H1 (cell line): ENCODE measurements around the gene CAMK2D. TPM values are rescaled to one million over a fixed set of nuclear protein-coding genes. Genes with fewer than 3 reads are reported as not detected.

ENCODE experiments used
- CTCF ChIA-PET: fragments of 300-600 bp; sonication (Branson Sonifier 250); formaldehyde crosslinking; loops from one replicate; lab custom pipeline; 2021; ENCODE audit not compliant: partially characterized antibody; lab: Charles Lee
- POLR2A ChIA-PET: fragments of 300-600 bp; sonication (Branson Sonifier 250); formaldehyde crosslinking; loops from one replicate; lab custom pipeline; 2021; ENCODE audit warnings: inconsistent platforms; ENCODE audit not compliant: partially characterized antibody; lab: Charles Lee
- DNase-seq, 2 experiments: peaks; one replicate each; pipeline versions ENCODE4 v3.0.0 to v3.0.0-alpha.2; 2010 to 2022; ENCODE audit warnings: low spot score in 2 of 2, low read depth in 1 of 2, mixed read lengths in 1 of 2
- FAIRE-seq: peaks from 2 replicates; lab custom pipeline; 2011; peaks lifted over from hg19 to GRCh38; lab: Jason Lieb, UNC
- H2AFZ ChIP-seq: 2 replicates; pipeline ENCODE4 v1.8.1; 2012; ENCODE audit warnings: low read length, inconsistent platforms
- H2AK5ac ChIP-seq: 2 replicates; pipeline ENCODE4 v1.6.1; 2013; ENCODE audit warnings: low read depth, low read length
- H2BK120ac ChIP-seq: replicated peaks from 2 replicates; pipeline ENCODE3; 2013; ENCODE audit warnings: low read depth, low read length, inconsistent platforms
- H2BK12ac ChIP-seq: 2 replicates; pipeline ENCODE4 v1.6.1; 2013; ENCODE audit warnings: low read depth, low read length
- H2BK15ac ChIP-seq: 2 replicates; pipeline ENCODE4 v1.6.1; 2013; ENCODE audit warnings: low read length
- H2BK20ac ChIP-seq: 2 replicates; pipeline ENCODE4 v1.6.1; 2013; ENCODE audit warnings: low read length
- H2BK5ac ChIP-seq: 2 replicates; pipeline ENCODE4 v1.6.1; 2013; ENCODE audit warnings: low read depth, low read length
- H3K14ac ChIP-seq: 2 replicates; pipeline ENCODE4 v1.6.1; 2013; ENCODE audit warnings: inconsistent platforms; ENCODE audit not compliant: insufficient read length
- H3K18ac ChIP-seq: 2 replicates; pipeline ENCODE4 v1.6.1; 2013; ENCODE audit warnings: low read length; ENCODE audit errors: extremely low read depth
- H3K23ac ChIP-seq: 2 replicates; pipeline ENCODE4 v1.6.1; 2013; ENCODE audit warnings: inconsistent platforms; ENCODE audit not compliant: insufficient read length
- H3K23me2 ChIP-seq: 2 replicates; pipeline ENCODE4 v1.6.1; 2013; ENCODE audit warnings: low read depth, low read length
- H3K27ac ChIP-seq: 2 replicates; pipeline ENCODE4 v1.6.1; 2011; ENCODE audit warnings: low read depth, low read length, inconsistent platforms
- H3K27me3 ChIP-seq, 4 experiments: replicated peaks in 1 of 4; 1 replicate in 1 of 4; 2 replicates in 3 of 4; pipeline versions ENCODE4 v1.6.1 to v1.8.1; 2011 to 2013; ENCODE audit warnings: low read length in 3 of 4, mild to moderate bottlenecking in 3 of 4, inconsistent platforms in 2 of 4, mixed read lengths in 2 of 4, moderate library complexity in 1 of 4; ENCODE audit not compliant: control insufficient read depth in 3 of 4, insufficient read depth in 3 of 4; ENCODE audit errors: extremely low read depth in 1 of 4
- H3K36me3 ChIP-seq, 4 experiments: 2 replicates each; pipeline versions ENCODE4 v1.6.1 to v1.8.1; 2011 to 2013; ENCODE audit warnings: mild to moderate bottlenecking in 4 of 4, low read length in 3 of 4, moderate library complexity in 2 of 4, control low read depth in 1 of 4, inconsistent platforms in 1 of 4; ENCODE audit not compliant: insufficient read depth in 4 of 4, control insufficient read depth in 2 of 4
- H3K4ac ChIP-seq: replicated peaks from 2 replicates; pipeline ENCODE3; 2013; ENCODE audit warnings: low read length, low read depth, mixed read lengths, inconsistent platforms; ENCODE audit not compliant: insufficient read length
- H3K4me1 ChIP-seq, 4 experiments: replicated peaks in 1 of 4; 1 replicate in 1 of 4; 2 replicates in 3 of 4; pipeline versions ENCODE4 v1.6.1 to v1.8.1; 2011 to 2013; ENCODE audit warnings: low read length in 3 of 4, inconsistent platforms in 2 of 4, mixed read lengths in 1 of 4; ENCODE audit not compliant: insufficient read depth in 4 of 4, control insufficient read depth in 3 of 4
- H3K4me2 ChIP-seq, 2 experiments: 2 replicates each; pipeline versions ENCODE4 v1.6.1 to v1.8.1; 2011 to 2013; ENCODE audit warnings: low read depth in 2 of 2, low read length in 2 of 2, control low read depth in 1 of 2, inconsistent platforms in 1 of 2, mild to moderate bottlenecking in 1 of 2; ENCODE audit not compliant: insufficient read depth in 1 of 2
- H3K4me3 ChIP-seq, 4 experiments: fragments of 200-600, 300-600 bp in 1 of 4; sonication (generic), shearing (Covaris generic), sonication (Bioruptor Twin) in 1 of 4; 2 replicates each; pipeline versions ENCODE4 v1.5.1 to v1.8.1; 2011 to 2016; ENCODE audit warnings: low read length in 4 of 4, low read depth in 3 of 4, control low read depth in 2 of 4, inconsistent platforms in 2 of 4, mild to moderate bottlenecking in 2 of 4, mixed read lengths in 1 of 4, moderate library complexity in 1 of 4; ENCODE audit not compliant: insufficient read depth in 2 of 4; ENCODE audit errors: extremely low read depth in 1 of 4
- H3K56ac ChIP-seq: replicated peaks from 2 replicates; pipeline ENCODE3; 2013; ENCODE audit warnings: low read depth, mild to moderate bottlenecking, mixed read lengths, low read length, inconsistent platforms; ENCODE audit not compliant: insufficient read length
- H3K79me1 ChIP-seq: 2 replicates; pipeline ENCODE4 v1.6.1; 2013; ENCODE audit warnings: low read depth, low read length, control low read depth
- H3K79me2 ChIP-seq, 2 experiments: 2 replicates each; pipeline versions ENCODE4 v1.6.1 to v1.8.1; 2012 to 2013; ENCODE audit warnings: low read length in 2 of 2, mild to moderate bottlenecking in 2 of 2, inconsistent platforms in 1 of 2; ENCODE audit not compliant: insufficient read depth in 2 of 2, control insufficient read depth in 1 of 2
- H3K9ac ChIP-seq, 4 experiments: replicated peaks in 1 of 4; 1 replicate in 1 of 4; 2 replicates in 3 of 4; pipeline versions ENCODE4 v1.6.1 to v1.8.1; 2011 to 2013; ENCODE audit warnings: low read depth in 3 of 4, low read length in 3 of 4, control low read depth in 2 of 4, mild to moderate bottlenecking in 2 of 4, moderate library complexity in 2 of 4, inconsistent platforms in 1 of 4; ENCODE audit errors: extremely low read depth in 1 of 4
- H3K9me3 ChIP-seq, 2 experiments: 2 replicates each; pipeline versions ENCODE4 v1.6.1 to v1.8.1; 2012 to 2013; ENCODE audit warnings: mild to moderate bottlenecking in 2 of 2, moderate library complexity in 2 of 2, control low read depth in 1 of 2, inconsistent platforms in 1 of 2, low read depth in 1 of 2, low read length in 1 of 2, mixed read lengths in 1 of 2; ENCODE audit not compliant: insufficient read depth in 2 of 2
- H4K20me1 ChIP-seq, 2 experiments: replicated peaks in 1 of 2; 2 replicates each; pipeline versions ENCODE3 to v1.8.1; 2011 to 2013; ENCODE audit warnings: inconsistent platforms in 2 of 2, low read length in 2 of 2, mild to moderate bottlenecking in 1 of 2; ENCODE audit not compliant: insufficient read depth in 2 of 2, control insufficient read depth in 1 of 2
- H4K5ac ChIP-seq: 2 replicates; pipeline ENCODE4 v1.6.1; 2013; ENCODE audit warnings: low read length, low read depth, mixed read lengths, inconsistent platforms; ENCODE audit not compliant: insufficient read length
- H4K8ac ChIP-seq: 2 replicates; pipeline ENCODE4 v1.8.0; 2013; ENCODE audit warnings: mild to moderate bottlenecking, moderate library complexity, low read length, inconsistent platforms; ENCODE audit not compliant: insufficient read depth; ENCODE audit errors: extremely low read depth
- H4K91ac ChIP-seq: replicated peaks from 2 replicates; pipeline ENCODE3; 2013; ENCODE audit warnings: low read length, mixed read lengths, inconsistent platforms; ENCODE audit not compliant: insufficient read length
- BCL11A ChIP-seq, 2 experiments: IDR thresholded peaks; one replicate each; pipeline ENCODE4 v1.6.1; 2011; ENCODE audit warnings: low read depth in 2 of 2, low read length in 2 of 2, mild to moderate bottlenecking in 2 of 2
- CBX5 ChIP-seq: fragments of 300-800, 300-1000 bp; sonication (generic); IDR thresholded peaks from 2 replicates; pipeline ENCODE4 v1.7.1; 2016; ENCODE audit warnings: antibody characterized with exemption, low read length, low read depth
- CHD2 ChIP-seq: IDR thresholded peaks from 2 replicates; pipeline ENCODE4 v1.6.1; 2012; ENCODE audit warnings: low read length, improper control_type of control experiment
- SP2 ChIP-seq: IDR thresholded peaks from 2 replicates; pipeline ENCODE4 v1.6.1; 2012; ENCODE audit warnings: mild to moderate bottlenecking, low read length, inconsistent platforms
- SUZ12 ChIP-seq: fragments of 200-600 bp; sonication (generic); IDR thresholded peaks from 2 replicates; pipeline ENCODE4 v1.6.1; 2012; ENCODE audit warnings: mild to moderate bottlenecking, inconsistent platforms, low read length, moderate library complexity, mixed read lengths
- TAF7 ChIP-seq: optimal IDR thresholded peaks from 2 replicates; pipeline ENCODE3; 2011; ENCODE audit warnings: low read depth, mild to moderate bottlenecking, inconsistent platforms, low read length, moderate library complexity, borderline replicate concordance
- WGBS, 2 experiments: shearing (Covaris generic) in 1 of 2; methylation state at CpG; one replicate each; pipeline versions ENCODE4 v1.1.6 to v1.1.7; 2013 to 2015; ENCODE audit warnings: low lambda C conversion rate in 2 of 2, mixed read lengths in 2 of 2, inconsistent platforms in 1 of 2, low coverage in 1 of 2, missing lambda C conversion rate in 1 of 2; ENCODE audit not compliant: insufficient replicate concordance in 2 of 2, insufficient coverage in 1 of 2, insufficient read length in 1 of 2; ENCODE audit errors: extremely low coverage in 1 of 2, missing lambda C conversion rate in 1 of 2; 5-methylcytosine and 5-hydroxymethylcytosine counted together
- polyA plus RNA-seq, 7 experiments: library from polyadenylated mRNA; depleted of rRNA in 3 of 7; stranded (reverse) in 5 of 7; unstranded in 2 of 7; fragments of >200 nt in 5 of 7; fragments of 200-250 nt in 2 of 7; gene quantifications; 1 replicate in 5 of 7; 2 replicates in 1 of 7; 4 replicates in 1 of 7; pipeline versions ENCODE4 v1.2.1 to v1.2.3, GENCODE V29; 2011 to 2013; ENCODE audit warnings: missing spikeins in 2 of 7, mixed read lengths in 2 of 7
- total RNA-seq: library from RNA; stranded (reverse); fragmentation: NEBNext Ultra II Directional; extraction: Animal tissue kit (Norgen Biotek cat#: 25700); gene quantifications from 2 replicates; pipeline ENCODE4 v1.2.1, GENCODE V29; 2021
- TF ChIP-seq, protein P1 (sequence below): IDR thresholded peaks from 2 replicates; pipeline ENCODE4 v1.6.1; 2012; ENCODE audit warnings: inconsistent platforms
- TF ChIP-seq, protein P2 (sequence below): IDR thresholded peaks from 2 replicates; pipeline ENCODE4 v1.6.1; 2012; ENCODE audit warnings: inconsistent platforms

The CAMK2D gene
- total and polyA plus RNA-seq, 2 of the 8 experiments (the other 6 are each of a cell fraction or from before 2014, with no cell fraction given): 3.2 to 7.0 TPM

DNA sequence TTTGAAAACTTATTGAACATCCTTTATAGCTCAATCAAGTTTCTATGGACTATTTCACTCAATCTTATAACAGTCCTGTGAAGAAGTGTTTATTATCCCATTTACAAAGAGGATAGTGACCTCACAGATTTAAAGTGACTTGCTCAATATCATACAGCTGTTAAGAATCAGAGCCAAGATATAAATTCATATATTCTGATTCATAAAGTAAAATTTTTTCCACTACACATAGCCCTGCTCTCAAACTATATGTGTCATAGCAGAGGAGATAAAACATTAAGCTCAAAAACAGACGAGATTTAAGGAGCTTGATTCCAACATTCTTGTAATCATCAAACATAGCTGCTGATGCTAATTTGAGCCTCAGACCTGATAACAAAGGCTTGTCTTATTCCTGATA is 226.8 kb downstream of the CAMK2D start:
- no peaks in the 10 kb centered on the region for H3K27me3 ChIP-seq
- no peaks in the 10 kb centered on the region for H3K9me3 ChIP-seq
- H4K5ac ChIP-seq: no peak overlapping the region
- CTCF ChIA-PET: interaction anchor here (0.6 to 1.4 kb wide), 2 partner anchors 13 to 848 kb away, joined by 3 to 9 read pairs; no protein-coding TSS in a partner anchor
- no peak overlapping the region for H3K56ac ChIP-seq
- H3K23ac ChIP-seq: no peak overlapping the region
- H3K79me1 ChIP-seq: no peaks in the 10 kb centered on the region
- H2AFZ ChIP-seq: no peak overlapping the region
- H4K20me1 ChIP-seq: no peaks in the 10 kb centered on the region
- POLR2A ChIA-PET: no interaction called here
- no peak overlapping the region for H2BK120ac ChIP-seq
- no peak overlapping the region for H3K18ac ChIP-seq
- no peak overlapping the region for H3K4me2 ChIP-seq
- no peaks in the 10 kb centered on the region; a peak in 1 of 7 replicates for H3K4me1 ChIP-seq
- no peak overlapping the region for H3K27ac ChIP-seq
- H2BK5ac ChIP-seq: no peak overlapping the region
- H3K23me2 ChIP-seq: no peaks in the 10 kb centered on the region
- no peak for FAIRE-seq
- no peak for DNase-seq
- no peak overlapping the region for H3K4ac ChIP-seq
- H4K8ac ChIP-seq: no peak overlapping the region
- 92% methylated on average over 1 of the region's 1 CpG; no CpG with 5 or more reads in 1 of the 2 experiments for WGBS, 2 experiments
- TF ChIP-seq, protein P1, sequence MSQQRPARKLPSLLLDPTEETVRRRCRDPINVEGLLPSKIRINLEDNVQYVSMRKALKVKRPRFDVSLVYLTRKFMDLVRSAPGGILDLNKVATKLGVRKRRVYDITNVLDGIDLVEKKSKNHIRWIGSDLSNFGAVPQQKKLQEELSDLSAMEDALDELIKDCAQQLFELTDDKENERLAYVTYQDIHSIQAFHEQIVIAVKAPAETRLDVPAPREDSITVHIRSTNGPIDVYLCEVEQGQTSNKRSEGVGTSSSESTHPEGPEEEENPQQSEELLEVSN: no peak
- TF ChIP-seq SUZ12: no peak
- no peak for TF ChIP-seq SP2
- TF ChIP-seq, protein P2, sequence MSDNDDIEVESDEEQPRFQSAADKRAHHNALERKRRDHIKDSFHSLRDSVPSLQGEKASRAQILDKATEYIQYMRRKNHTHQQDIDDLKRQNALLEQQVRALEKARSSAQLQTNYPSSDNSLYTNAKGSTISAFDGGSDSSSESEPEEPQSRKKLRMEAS: no peak
- TF ChIP-seq TAF7: no peak
- no peak for TF ChIP-seq CHD2
- TF ChIP-seq CBX5: no peak
- no peak for TF ChIP-seq BCL11A (IDR thresholded peaks at IDR 0.05; ENCODE audit: low read depth in 2 of 2, low read length in 2 of 2)
- no peak overlapping the region for H2AK5ac ChIP-seq
- H3K79me2 ChIP-seq: no peaks in the 10 kb centered on the region
- no peak overlapping the region for H3K14ac ChIP-seq
- H3K36me3 ChIP-seq: no peaks in the 10 kb centered on the region
- H2BK20ac ChIP-seq: no peak overlapping the region
- H3K9ac ChIP-seq: no peak overlapping the region
- no peak overlapping the region for H2BK15ac ChIP-seq
- H3K4me3 ChIP-seq: no peak overlapping the region
- H2BK12ac ChIP-seq: no peak overlapping the region
- H4K91ac ChIP-seq: no peak overlapping the region
